OCI-LY7 (cell line): ENCODE data around the gene NIT1.

Source experiments
- CTCF ChIP-seq: fragments of 200-600 bp; sonication (generic); conservative IDR thresholded peaks from 2 replicates; pipeline ENCODE4 v1.5.1; 2014; ENCODE audit warnings: mild to moderate bottlenecking, antibody characterized with exemption, low read length, moderate library complexity, mixed read lengths
- EZH2phosphoT487 ChIP-seq: fragments of 200-600 bp; sonication (generic); IDR thresholded peaks from 2 replicates; pipeline ENCODE4 v1.6.1; 2018; ENCODE audit warnings: low read depth, borderline replicate concordance, mild to moderate bottlenecking, mixed run types, antibody characterized with exemption, low read length, moderate library complexity, mixed read lengths

DNA sequence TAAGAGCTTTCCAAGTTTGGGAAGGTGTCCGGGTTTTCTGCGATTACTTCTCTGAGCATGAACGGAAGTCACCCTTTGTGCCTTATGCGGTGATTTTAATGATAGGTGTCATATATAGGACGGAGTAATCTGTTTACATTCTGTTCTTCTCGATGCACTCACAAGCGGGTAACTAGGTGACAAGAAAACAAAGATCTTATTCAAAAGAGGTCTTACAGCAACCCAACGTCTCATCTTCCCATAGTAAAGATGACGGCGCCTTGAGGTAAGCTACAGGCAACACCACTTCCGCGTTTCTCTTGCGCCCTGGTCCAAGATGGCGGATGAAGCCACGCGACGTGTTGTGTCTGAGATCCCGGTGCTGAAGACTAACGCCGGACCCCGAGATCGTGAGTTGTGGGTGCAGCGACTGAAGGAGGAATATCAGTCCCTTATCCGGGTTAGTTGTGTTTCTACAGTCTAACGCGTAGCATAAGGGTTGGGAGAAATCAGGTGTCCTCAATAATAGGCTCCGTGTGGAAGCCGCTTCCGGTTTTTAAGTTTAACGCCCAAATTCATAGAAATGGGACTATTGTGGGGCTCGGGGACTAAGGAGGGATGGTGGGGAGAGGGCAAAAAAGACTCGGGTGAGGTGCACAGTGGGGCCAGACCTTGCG, 35.9 kb downstream of the NIT1 start, which contains the start of gene UFC1:
- TF ChIP-seq CTCF: no peak
- TF ChIP-seq EZH2phosphoT487: no peak
